Heart right ventricle (tissue), 16 donors: Measurements from ENCODE around the gene MT1HL1. TPM values are rescaled to one million over a fixed set of nuclear protein-coding genes. Genes with fewer than 3 reads are reported as not detected.

Experiments used
- ATAC-seq, 8 donors: fragments of 200-7000 bp; cut with Tn5 transposase; one replicate each; pipeline ENCODE4 v1.9.1; 2020; ENCODE audit warnings: mild to moderate bottlenecking in 8 of 8, moderate library complexity in 8 of 8, moderate number of reproducible peaks in 1 of 8
- DNase-seq, 2 donors: peaks; one replicate each; pipeline ENCODE4 v3.0.0-alpha.2; 2020
- H3K27ac ChIP-seq, 10 donors: fragments of 200-600 bp; sonication (generic) in 2 of 10; one replicate each; pipeline versions ENCODE4 v1.5.0 to v1.8.0; 2020 to 2022; ENCODE audit warnings: mild to moderate bottlenecking in 3 of 10
- H3K27me3 ChIP-seq, 7 donors: fragments of 200-600 bp; one replicate each; pipeline ENCODE4 v1.8.0; 2021 to 2022; ENCODE audit warnings: mild to moderate bottlenecking in 2 of 7
- H3K36me3 ChIP-seq, 9 donors: fragments of 200-600 bp; sonication (generic) in 1 of 9; one replicate each; pipeline versions ENCODE4 v1.5.0 to v1.8.0; 2020 to 2022; ENCODE audit warnings: mild to moderate bottlenecking in 2 of 9
- H3K4me1 ChIP-seq, 9 donors: fragments of 200-600 bp; sonication (generic) in 1 of 9; one replicate each; pipeline versions ENCODE4 v1.5.0 to v1.8.0; 2020 to 2022; ENCODE audit warnings: mild to moderate bottlenecking in 4 of 9
- H3K4me3 ChIP-seq, 10 donors: fragments of 200-600 bp; sonication (generic) in 2 of 10; one replicate each; pipeline versions ENCODE4 v1.5.0 to v1.8.0; 2020 to 2022; ENCODE audit warnings: mild to moderate bottlenecking in 7 of 10, moderate library complexity in 2 of 10
- H3K9me3 ChIP-seq, 11 donors: fragments of 200-600 bp in 10 of 11; sonication (generic) in 2 of 11; one replicate each; pipeline versions ENCODE4 v1.5.0 to v1.8.0; 2013 to 2022; ENCODE audit warnings: mild to moderate bottlenecking in 2 of 11, control low read depth in 1 of 11, moderate library complexity in 1 of 11
- WGBS, 2 donors: extraction: QIAGEN DNeasy Blood & Tissue Kit; methylation state at CpG; one replicate each; pipeline ENCODE4 v1.1.7; 2013; ENCODE audit warnings: inconsistent platforms in 1 of 2; 5-methylcytosine and 5-hydroxymethylcytosine counted together
- intact Hi-C, 10 donors: fragments of 100-400 bp; cut with DNase I; formaldehyde crosslinking; loops; one replicate each; pipeline versions ENCODE4 v1.11.1 to v1.14.2; 2022
- polyA plus RNA-seq, 2 donors: library from polyadenylated mRNA; stranded (reverse); fragments of 200-250 nt; gene quantifications; one replicate each; pipeline ENCODE4 v1.2.3, GENCODE V29; 2013
- total RNA-seq, 10 donors: library from RNA; stranded (reverse); fragmentation: NEBNext Ultra II Directional in 3 of 10; extraction: Animal tissue kit (Norgen Biotek cat#: 25700) in 3 of 10; gene quantifications; one replicate each; pipeline versions ENCODE4 v1.2.1 to v1.2.4, GENCODE V29; 2021 to 2023
- TF ChIP-seq, protein P1 (sequence below), 9 donors: fragments of 200-600 bp; sonication (generic) in 2 of 9; IDR thresholded peaks; one replicate each; pipeline versions ENCODE4 v1.5.0 to v1.8.0; 2021 to 2022; ENCODE audit warnings: antibody characterized with exemption in 9 of 9, mild to moderate bottlenecking in 5 of 9, moderate library complexity in 1 of 9
- donor health status: Arrhythmogenic right ventricular cardiomyopathy.
- donor health status: ischemic (EF 13 %, LVEDD 7.1; RV severe dilation, severe dysfunction).
- donor health status: healthy with polysubstance abuse.
- donor health status: DM: no; HTN: yes; CAD: no.
- donor health status: DM: no; HTN: no; CAD: no.
- donor health status: ischemic (EF 25% LVEDD 6.9; RV normal size, moderate dysfunction).
- donor health status: ischemic (EF 25% LVEDD 5.7; RV mildly dilated, moderate dysfunction).
- donor health status: healthy.
- donor health status: DM: yes; HTN: yes; CAD: no.
- donor health status: Ischemic cardiomyopathy.
- donor health status: ischemic (EF 35%, LVEDD 5.7; RV mildly dilated, moderate dysfunction).
- donor health status: nonischemic (EF 11% LVEDD 7.7; RV severe dilation, severe dysfunction).
- donor health status: DM: yes; HTN: yes; CAD: no.
- donor health status: PGD.
- donor health status: ischemic (EF 29% LVEDD 5.4; RV normal size, mild dysfunction).
- donor health status: nonischemic (EF 23%, LVEDD 6.1; RV moderate dilation, normal function).

MT1HL1 gene
- total and polyA plus RNA-seq, 12 donors: not detected

DNA sequence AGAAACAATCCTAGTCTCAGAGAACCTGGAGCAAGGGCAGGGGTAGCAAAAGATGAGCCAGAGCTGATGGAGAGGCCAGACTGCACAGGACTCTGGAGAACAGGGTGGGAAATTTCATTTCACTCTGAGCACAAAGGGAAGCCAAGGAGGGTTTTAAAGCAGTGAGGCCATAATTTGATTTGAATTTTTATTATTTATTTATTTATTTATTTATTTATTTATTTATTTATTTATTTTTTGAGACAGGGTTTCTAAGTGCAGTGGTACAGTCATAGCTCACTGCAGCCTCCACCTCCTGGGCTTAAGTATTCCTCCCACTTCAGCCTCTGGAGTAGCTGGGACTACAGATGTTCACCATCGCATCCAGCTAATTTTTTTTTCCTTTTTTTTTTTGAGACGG is 45.1 kb downstream of the MT1HL1 start:
- no peak for DNase-seq
- TF ChIP-seq, protein P1, sequence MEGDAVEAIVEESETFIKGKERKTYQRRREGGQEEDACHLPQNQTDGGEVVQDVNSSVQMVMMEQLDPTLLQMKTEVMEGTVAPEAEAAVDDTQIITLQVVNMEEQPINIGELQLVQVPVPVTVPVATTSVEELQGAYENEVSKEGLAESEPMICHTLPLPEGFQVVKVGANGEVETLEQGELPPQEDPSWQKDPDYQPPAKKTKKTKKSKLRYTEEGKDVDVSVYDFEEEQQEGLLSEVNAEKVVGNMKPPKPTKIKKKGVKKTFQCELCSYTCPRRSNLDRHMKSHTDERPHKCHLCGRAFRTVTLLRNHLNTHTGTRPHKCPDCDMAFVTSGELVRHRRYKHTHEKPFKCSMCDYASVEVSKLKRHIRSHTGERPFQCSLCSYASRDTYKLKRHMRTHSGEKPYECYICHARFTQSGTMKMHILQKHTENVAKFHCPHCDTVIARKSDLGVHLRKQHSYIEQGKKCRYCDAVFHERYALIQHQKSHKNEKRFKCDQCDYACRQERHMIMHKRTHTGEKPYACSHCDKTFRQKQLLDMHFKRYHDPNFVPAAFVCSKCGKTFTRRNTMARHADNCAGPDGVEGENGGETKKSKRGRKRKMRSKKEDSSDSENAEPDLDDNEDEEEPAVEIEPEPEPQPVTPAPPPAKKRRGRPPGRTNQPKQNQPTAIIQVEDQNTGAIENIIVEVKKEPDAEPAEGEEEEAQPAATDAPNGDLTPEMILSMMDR (IDR thresholded peaks at IDR 0.05): no peak
- Histone ChIP-seq H3K27ac (no peak overlapping the region), H3K4me3 (no peak overlapping the region), H3K27me3 (no peaks in the 10 kb centered on the region), H3K4me1 (no peaks in the 10 kb centered on the region), H3K36me3 (no peaks in the 10 kb centered on the region), H3K9me3 (peaks cover 0 to 9% (median 0%) of the 10 kb centered on the region in 11 donors)
- intact Hi-C loops: no loop called here
- ATAC-seq: no peak
- WGBS, 2 donors: 99 to 100% methylated on average over 2 of the region's 2 CpGs

DNA sequence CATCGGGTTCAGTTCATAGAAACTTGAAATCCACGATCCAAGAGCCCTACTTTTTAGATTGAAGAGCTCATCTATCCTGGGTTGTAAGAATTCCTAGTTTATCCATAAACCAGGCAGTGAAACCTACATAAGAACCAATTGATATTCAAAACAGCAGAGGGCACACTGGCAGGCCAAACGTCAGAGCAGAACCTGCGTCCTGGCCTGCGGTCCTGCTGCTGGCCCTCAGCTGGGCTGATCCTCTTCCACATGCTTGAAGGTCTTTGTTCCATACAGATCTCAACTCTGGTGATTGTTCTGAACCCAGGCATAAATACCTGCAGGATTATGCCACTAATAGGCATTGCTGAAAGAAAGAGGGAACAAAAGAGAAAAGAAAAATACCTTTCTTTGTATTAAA is 47.0 kb downstream of the MT1HL1 start:
- WGBS, 2 donors: 50 to 71% methylated on average over 5 of the region's 5 CpGs

More for the DNA sequence above, 47.0 kb downstream of the MT1HL1 start:
- no peak overlapping the region for H3K4me3 ChIP-seq
- peaks cover 0 to 15% (median 3%) of the 10 kb centered on the region in 9 donors for H3K4me1 ChIP-seq
- TF ChIP-seq, protein P1 (IDR thresholded peaks at IDR 0.05): peak in 3 of 9 donors; percentile 10 to 26 (median 21)
- no peaks in the 10 kb centered on the region for H3K27me3 ChIP-seq
- peaks cover 0 to 10% (median 0%) of the 10 kb centered on the region in 11 donors for H3K9me3 ChIP-seq
- no peak overlapping the region for H3K27ac ChIP-seq
- no peaks in the 10 kb centered on the region for H3K36me3 ChIP-seq
- peak in 1 of 8 donors; percentile 68 for ATAC-seq
- no peak for DNase-seq
- intact Hi-C loops: no loop called here

Other genes with a start within 250 kb of the MT1HL1 start
- gene MTR, start 209.1 kb downstream of the MT1HL1 start, total RNA-seq: 100 to 1,000 TPM in 1 of 10 donors, 10 to 100 TPM in 9; 39.4 to 100 (median 71.6) TPM
- 10 to 100 TPM in 1 of 2 donors, 1 to 10 TPM in 1; 5.2 to 13.0 TPM for gene MTR, start 209.1 kb downstream of the MT1HL1 start, polyA plus RNA-seq
- 1,000 to 10,000 TPM in 5 of 10 donors, 100 to 1,000 TPM in 5; 505 to 1,252 (median 983) TPM for gene RYR2, start 37.7 kb upstream of the MT1HL1 start, total RNA-seq
- gene RYR2, start 37.7 kb upstream of the MT1HL1 start, polyA plus RNA-seq: 100 to 1,000 TPM in 1 of 2 donors, 10 to 100 TPM in 1; 43.1 to 174 TPM